GM12878 (cell line): ENCODE data around the gene ATG9B. TPM values are rescaled to one million over a fixed set of nuclear protein-coding genes. Genes with fewer than 3 reads are reported as not detected.

Source experiments
- ATAC-seq: fragments of 200-7000 bp; cut with Tn5 transposase; 3 replicates; pipeline ENCODE4 v1.9.1; 2020; ENCODE audit warnings: mild to moderate bottlenecking, moderate library complexity
- BruUV-seq: library from RNA; stranded (reverse); fragments of 400-500 nt; replicated peaks from 2 replicates; lab custom pipeline; 2021; lab: Mats Ljungman, UMichigan
- CTCF ChIA-PET: fragments of 300-600 bp; sonication (Branson Sonifier 250); formaldehyde crosslinking; extraction: SDS; loops from one replicate; lab custom pipeline; 2021; ENCODE audit warnings: inconsistent platforms; lab: Yijun Ruan, JAX
- POLR2A ChIA-PET: fragments of 350-600 bp; formaldehyde crosslinking; extraction: SDS; loops from one replicate; lab custom pipeline; 2021; ENCODE audit warnings: inconsistent platforms; lab: Charles Lee
- RAD21 ChIA-PET: fragments of 300-600 bp; sonication (Branson Sonifier 250); formaldehyde crosslinking; loops from one replicate; lab custom pipeline; 2023; ENCODE audit warnings: antibody characterized with exemption; ENCODE audit not compliant: unreplicated experiment; lab: Charles Lee
- SMC1A ChIA-PET: fragments of 300-600 bp; sonication (Branson Sonifier 250); formaldehyde crosslinking; loops from one replicate; lab custom pipeline; 2023; ENCODE audit not compliant: unreplicated experiment, uncharacterized antibody; lab: Charles Lee
- DNase-seq: peaks from one replicate; pipeline ENCODE4 v3.0.0-alpha.2; 2011; ENCODE audit warnings: low read depth, low spot score
- FAIRE-seq: peaks from 3 replicates; lab custom pipeline; 2011; peaks lifted over from hg19 to GRCh38; lab: Jason Lieb, UNC
- H2AFZ ChIP-seq: 2 replicates; pipeline ENCODE4 v1.6.0; 2011; ENCODE audit warnings: low read depth, low read length, control low read depth; ENCODE audit not compliant: control insufficient read depth
- H3K27ac ChIP-seq: 2 replicates; pipeline ENCODE4 v1.5.1; 2011; ENCODE audit warnings: control low read depth; ENCODE audit not compliant: control insufficient read depth, insufficient read depth
- H3K27me3 ChIP-seq, 2 experiments: replicated peaks in 1 of 2; 2 replicates each; pipeline versions ENCODE4 v1.6.0 to v1.6.1; 2011; ENCODE audit warnings: low read length in 1 of 2; ENCODE audit not compliant: control insufficient read depth in 2 of 2, insufficient read depth in 2 of 2
- H3K36me3 ChIP-seq, 2 experiments: 2 replicates each; pipeline ENCODE4 v1.5.1; 2011; ENCODE audit warnings: low read length in 1 of 2; ENCODE audit not compliant: control insufficient read depth in 2 of 2, insufficient read depth in 2 of 2
- H3K4me1 ChIP-seq: 2 replicates; pipeline ENCODE4 v1.6.1; 2011; ENCODE audit warnings: mild to moderate bottlenecking, low read length, moderate library complexity, mixed read lengths; ENCODE audit not compliant: control insufficient read depth, insufficient read depth
- H3K4me2 ChIP-seq: 2 replicates; pipeline ENCODE4 v1.6.0; 2011; ENCODE audit warnings: control low read depth; ENCODE audit not compliant: control insufficient read depth, insufficient read depth
- H3K4me3 ChIP-seq: fragments of 200-600 bp; sonication (generic); 2 replicates; pipeline ENCODE4 v1.5.1; 2016
- H3K79me2 ChIP-seq: 2 replicates; pipeline ENCODE4 v1.6.0; 2011; ENCODE audit warnings: low read length; ENCODE audit not compliant: control insufficient read depth, insufficient read depth
- H3K9ac ChIP-seq: 2 replicates; pipeline ENCODE4 v1.8.0; 2011; ENCODE audit warnings: low read length, control low read depth, mixed read lengths; ENCODE audit not compliant: control insufficient read depth, insufficient read depth
- H3K9me3 ChIP-seq: replicated peaks from 3 replicates; pipeline ENCODE4 v1.5.1; 2011; ENCODE audit warnings: mild to moderate bottlenecking, low read length; ENCODE audit not compliant: control insufficient read depth, insufficient read depth
- H4K20me1 ChIP-seq: 2 replicates; pipeline ENCODE4 v1.6.0; 2011; ENCODE audit not compliant: control insufficient read depth, insufficient read depth
- BCL11A ChIP-seq: IDR thresholded peaks from 2 replicates; pipeline ENCODE4 v1.6.1; 2011; ENCODE audit warnings: low read depth, low read length
- BHLHE40 ChIP-seq, 2 experiments: fragments of 450-650 bp in 1 of 2; IDR thresholded peaks; 2 replicates each; pipeline ENCODE4 v1.6.1; 2011 to 2017; ENCODE audit warnings: low read depth in 2 of 2, borderline replicate concordance in 1 of 2, improper control_type of control experiment in 1 of 2, low read length in 1 of 2, mild to moderate bottlenecking in 1 of 2
- DPF2 ChIP-seq: fragments of 450-650 bp; IDR thresholded peaks from 2 replicates; pipeline ENCODE4 v1.6.1; 2017; ENCODE audit warnings: mild to moderate bottlenecking
- KAT2A ChIP-seq: conservative IDR thresholded peaks from 2 replicates; pipeline ENCODE4 v1.6.1; 2011; ENCODE audit warnings: low read depth, low read length; ENCODE audit not compliant: control insufficient read depth
- NRF1 ChIP-seq: conservative IDR thresholded peaks from 2 replicates; pipeline ENCODE4 v1.6.1; 2011; ENCODE audit warnings: mild to moderate bottlenecking, low read depth, low read length, improper control_type of control experiment
- RAD51 ChIP-seq: fragments of 450-650 bp; IDR thresholded peaks from 2 replicates; pipeline ENCODE4 v1.6.1; 2016; ENCODE audit warnings: moderate library complexity, mild to moderate bottlenecking, inconsistent platforms
- STAT3 ChIP-seq: IDR thresholded peaks from 2 replicates; pipeline ENCODE4 v1.6.1; 2011; ENCODE audit warnings: low read depth, low read length, improper control_type of control experiment
- WGBS: methylation state at CpG from one replicate; pipeline ENCODE4 v1.1.6; 2016; ENCODE audit warnings: low lambda C conversion rate; ENCODE audit not compliant: insufficient replicate concordance, insufficient coverage; ENCODE audit errors: missing lambda C conversion rate; 5-methylcytosine and 5-hydroxymethylcytosine counted together
- in situ Hi-C: fragments of 300-500 bp; cut with MboI; formaldehyde crosslinking; loops from 9 replicates; pipeline ENCODE4 v1.14.3; 2018; ENCODE audit warnings: mixed read lengths
- intact Hi-C: fragments of 100-400 bp; cut with micrococcal nuclease; formaldehyde crosslinking; loops from one replicate; pipeline ENCODE4 v1.14.2; 2022; ENCODE audit not compliant: unreplicated experiment
- polyA plus RNA-seq, 11 experiments: library from polyadenylated mRNA; depleted of rRNA in 4 of 11; unstranded in 6 of 11; stranded (reverse) in 5 of 11; fragments of >200 nt; fragmentation: Nextera tagmentation in 4 of 11; fragmentation: Illumina TruSeq in 1 of 11; extraction: Ambion mirVana in 4 of 11; extraction: Trizol in 1 of 11; gene quantifications; 1 replicate in 1 of 11; 2 replicates in 10 of 11; pipeline versions ENCODE4 v1.2.1 to v1.2.3, GENCODE V29; 2011 to 2016; ENCODE audit warnings: inconsistent platforms in 2 of 11, missing spikeins in 2 of 11, low read depth in 1 of 11
- total RNA-seq, 4 experiments: library from RNA; depleted of rRNA in 3 of 4; stranded (reverse); fragments of >200 nt in 3 of 4; fragmentation: Illumina TruSeq in 1 of 4; extraction: Trizol in 1 of 4; gene quantifications; 2 replicates each; pipeline versions ENCODE4 v1.2.1 to v1.2.3, GENCODE V29; 2013 to 2021
- TF ChIP-seq, protein P1 (sequence below): fragments of 450-650 bp; IDR thresholded peaks from 2 replicates; pipeline ENCODE4 v1.6.1; 2016; ENCODE audit warnings: mild to moderate bottlenecking

ATG9B gene
- total and polyA plus RNA-seq, 10 of the 15 experiments (the other 5 are each of a cell fraction or from before 2014, with no cell fraction given): 0.01 to 0.83 (median 0.12) TPM; not detected in 2

DNA sequence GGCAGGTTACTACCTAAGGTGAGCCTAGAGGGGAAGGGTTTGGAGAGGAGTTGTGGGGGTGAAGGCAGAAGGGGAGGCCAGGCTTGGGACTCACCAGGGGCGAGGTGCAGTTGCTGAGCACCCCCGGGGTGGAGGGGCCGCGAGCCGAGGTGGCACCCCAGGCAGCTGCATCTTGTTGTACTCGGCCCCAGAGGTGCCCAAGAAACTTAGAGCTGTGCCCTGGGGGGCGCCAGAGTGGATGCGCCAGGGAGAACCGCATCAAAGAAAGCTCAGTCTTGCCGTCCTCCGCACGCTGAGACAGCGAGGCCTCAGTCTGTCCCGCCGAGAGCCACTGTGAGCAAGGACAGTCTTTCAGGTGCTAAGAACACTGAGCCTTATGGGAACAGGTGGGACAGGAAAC lies 7.4 kb downstream of the ATG9B start:
- intact Hi-C loops: no loop called here
- SMC1A ChIA-PET: no interaction called here
- 70% methylated on average over 15 of the region's 15 CpGs for WGBS

DNA sequence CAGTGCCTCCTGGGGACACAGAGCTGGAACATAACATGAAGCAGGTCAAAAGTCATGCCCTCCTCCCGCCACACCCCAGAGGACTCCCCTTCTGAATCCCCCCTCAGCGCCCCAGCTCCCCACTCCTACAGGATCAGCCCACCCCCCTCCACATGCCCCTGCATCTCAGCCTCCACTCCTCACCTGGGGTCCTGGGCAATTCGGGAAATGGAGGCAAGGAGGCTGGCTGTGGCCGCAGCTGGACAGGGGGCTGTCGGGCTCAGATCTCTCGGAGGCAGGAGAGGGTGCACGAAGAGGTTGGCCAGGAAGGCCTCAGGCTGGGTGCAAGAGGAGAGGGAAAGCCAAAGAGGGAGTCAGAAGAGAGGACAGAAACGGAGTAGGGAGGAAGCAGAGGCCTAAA lies 7.8 kb downstream of the ATG9B start:
- intact Hi-C loops: no loop called here
- SMC1A ChIA-PET: no interaction called here
- RAD21 ChIA-PET: no interaction called here

More for the DNA sequence above, 7.4 kb downstream of the ATG9B start:
- POLR2A ChIA-PET: no interaction called here
- Histone ChIP-seq H3K27me3 (peaks cover 8 to 10% of the 10 kb centered on the region in 2 experiments; a peak in 3 of 4 replicates), H3K9ac (no peak overlapping the region), H3K79me2 (no peaks in the 10 kb centered on the region), H3K4me1 (peaks cover 9% of the 10 kb centered on the region), H4K20me1 (no peaks in the 10 kb centered on the region), H3K36me3 (no peaks in the 10 kb centered on the region), H2AFZ (no peak overlapping the region), H3K27ac (no peak overlapping the region), H3K4me2 (no peak overlapping the region), H3K4me3 (no peak overlapping the region), H3K9me3 (no peaks in the 10 kb centered on the region)
- CTCF ChIA-PET: interaction anchor here (1.1 to 1.9 kb wide), 3 partner anchors 11 to 54 kb away, joined by 4 to 5 read pairs (median 4); partner anchors contain the start of gene ABCB8
- ATAC-seq (no peak), FAIRE-seq (no peak), DNase-seq (no peak)
- in situ Hi-C loops: no loop called here
- RAD21 ChIA-PET: no interaction called here
- no TSS peak for BruUV-seq
- TF ChIP-seq NRF1: no peak

More for the DNA sequence above, 7.8 kb downstream of the ATG9B start:
- TF ChIP-seq BCL11A (no peak), RAD51 (no peak), KAT2A (no peak), BHLHE40 (IDR thresholded peaks at IDR 0.05; ENCODE audit: borderline replicate concordance in 1 of 2, low read depth in 2 of 2, low read length in 1 of 2) (no peak), STAT3 (no peak), DPF2 (no peak)
- TF ChIP-seq, protein P1, sequence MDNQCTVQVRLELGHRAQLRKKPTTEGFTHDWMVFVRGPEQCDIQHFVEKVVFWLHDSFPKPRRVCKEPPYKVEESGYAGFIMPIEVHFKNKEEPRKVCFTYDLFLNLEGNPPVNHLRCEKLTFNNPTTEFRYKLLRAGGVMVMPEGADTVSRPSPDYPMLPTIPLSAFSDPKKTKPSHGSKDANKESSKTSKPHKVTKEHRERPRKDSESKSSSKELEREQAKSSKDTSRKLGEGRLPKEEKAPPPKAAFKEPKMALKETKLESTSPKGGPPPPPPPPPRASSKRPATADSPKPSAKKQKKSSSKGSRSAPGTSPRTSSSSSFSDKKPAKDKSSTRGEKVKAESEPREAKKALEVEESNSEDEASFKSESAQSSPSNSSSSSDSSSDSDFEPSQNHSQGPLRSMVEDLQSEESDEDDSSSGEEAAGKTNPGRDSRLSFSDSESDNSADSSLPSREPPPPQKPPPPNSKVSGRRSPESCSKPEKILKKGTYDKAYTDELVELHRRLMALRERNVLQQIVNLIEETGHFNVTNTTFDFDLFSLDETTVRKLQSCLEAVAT: no peak
- POLR2A ChIA-PET: no interaction called here
- in situ Hi-C loops: no loop called here
- H3K4me3 ChIP-seq: no peak overlapping the region
- peaks cover 8 to 10% of the 10 kb centered on the region in 2 experiments; a peak in 3 of 4 replicates for H3K27me3 ChIP-seq
- no peak overlapping the region for H3K4me2 ChIP-seq
- WGBS: 46% methylated on average over 5 of the region's 8 CpGs
- no peak overlapping the region for H3K9ac ChIP-seq
- H3K36me3 ChIP-seq: no peaks in the 10 kb centered on the region
- FAIRE-seq (no peak), DNase-seq (no peak), ATAC-seq (no peak)
- H3K9me3 ChIP-seq: no peaks in the 10 kb centered on the region
- H2AFZ ChIP-seq: no peak overlapping the region
- no peak overlapping the region for H3K27ac ChIP-seq
- H4K20me1 ChIP-seq: no peaks in the 10 kb centered on the region
- no TSS peak for BruUV-seq
- CTCF ChIA-PET: interaction anchor here (1.1 to 1.9 kb wide), 3 partner anchors 12 to 54 kb away, joined by 4 to 5 read pairs (median 4); partner anchors contain the start of gene ABCB8
- no peaks in the 10 kb centered on the region for H3K79me2 ChIP-seq
- peaks cover 9% of the 10 kb centered on the region for H3K4me1 ChIP-seq
